Testis (tissue), 3 donors: ENCODE measurements around the gene NOVA1. TPM values are rescaled to one million over a fixed set of nuclear protein-coding genes. Genes with fewer than 3 reads are reported as not detected.

Source experiments
- DNase-seq: peaks from one replicate; pipeline ENCODE4 v3.0.0-alpha.2; 2019
- H3K27ac ChIP-seq, 2 donors: fragments of 200-600 bp; sonication (generic); one replicate each; pipeline ENCODE4 v1.5.1; 2019
- H3K27me3 ChIP-seq: fragments of 200-600 bp; sonication (generic); one replicate; pipeline ENCODE4 v1.5.1; 2019
- H3K36me3 ChIP-seq: fragments of 200-600 bp; sonication (generic); one replicate; pipeline ENCODE4 v1.5.1; 2017; ENCODE audit warnings: low read depth; ENCODE audit errors: missing control alignments
- H3K4me1 ChIP-seq: fragments of 200-600 bp; sonication (generic); one replicate; pipeline ENCODE4 v1.5.1; 2019
- H3K4me3 ChIP-seq, 2 donors: fragments of 200-600 bp; sonication (generic); one replicate each; pipeline ENCODE4 v1.5.1; 2017 to 2019
- H3K9me3 ChIP-seq: fragments of 200-600 bp; sonication (generic); one replicate; pipeline ENCODE4 v1.5.1; 2017
- POLR2A ChIP-seq: fragments of 450-650 bp; IDR thresholded peaks from one replicate; pipeline ENCODE4 v1.6.1; 2017; ENCODE audit warnings: antibody characterized with exemption, mild to moderate bottlenecking, moderate library complexity
- WGBS, 2 donors: methylation state at CpG; one replicate each; pipeline ENCODE4 v1.1.5; 2018; 5-methylcytosine and 5-hydroxymethylcytosine counted together
- intact Hi-C: fragments of 100-400 bp; cut with DNase I; formaldehyde crosslinking; loops from one replicate; pipeline ENCODE4 v1.15.1; 2023; ENCODE audit warnings: low total_unique reads
- polyA plus RNA-seq: library from polyadenylated mRNA; stranded (reverse); fragments of 350-450 nt; fragmentation: Illumina TruSeq; extraction: RNeasy Lipid Tissue Mini Kit (QIAGEN cat#74804); gene quantifications from one replicate; pipeline ENCODE4 v1.2.3, GENCODE V29; 2014; ENCODE audit warnings: low read depth, low replicate concordance; ENCODE audit not compliant: insufficient read depth
- total RNA-seq, 2 donors: library from RNA; depleted of rRNA; stranded (reverse); fragments of >200 nt; gene quantifications; one replicate each; pipeline ENCODE4 v1.2.3, GENCODE V29; 2016
- TF ChIP-seq, protein P1 (sequence below), 3 experiments: fragments of 450-650 bp in 2 of 3; fragments of 200-600 bp in 1 of 3; sonication (generic) in 1 of 3; IDR thresholded peaks; one replicate each; pipeline ENCODE4 v1.5.1; 2016 to 2019; ENCODE audit warnings: antibody characterized with exemption in 3 of 3, mild to moderate bottlenecking in 2 of 3, moderate library complexity in 1 of 3

Gene NOVA1
- total and polyA plus RNA-seq, 3 donors from 2014 or later: 15.0 to 22.3 (median 15.5) TPM

- no peaks in the 10 kb centered on the region for H3K27me3 ChIP-seq
- no peaks in the 10 kb centered on the region for H3K4me1 ChIP-seq
- no peak for DNase-seq
- no peak overlapping the region for H3K4me3 ChIP-seq
- no peak for TF ChIP-seq POLR2A
- TF ChIP-seq, protein P1, sequence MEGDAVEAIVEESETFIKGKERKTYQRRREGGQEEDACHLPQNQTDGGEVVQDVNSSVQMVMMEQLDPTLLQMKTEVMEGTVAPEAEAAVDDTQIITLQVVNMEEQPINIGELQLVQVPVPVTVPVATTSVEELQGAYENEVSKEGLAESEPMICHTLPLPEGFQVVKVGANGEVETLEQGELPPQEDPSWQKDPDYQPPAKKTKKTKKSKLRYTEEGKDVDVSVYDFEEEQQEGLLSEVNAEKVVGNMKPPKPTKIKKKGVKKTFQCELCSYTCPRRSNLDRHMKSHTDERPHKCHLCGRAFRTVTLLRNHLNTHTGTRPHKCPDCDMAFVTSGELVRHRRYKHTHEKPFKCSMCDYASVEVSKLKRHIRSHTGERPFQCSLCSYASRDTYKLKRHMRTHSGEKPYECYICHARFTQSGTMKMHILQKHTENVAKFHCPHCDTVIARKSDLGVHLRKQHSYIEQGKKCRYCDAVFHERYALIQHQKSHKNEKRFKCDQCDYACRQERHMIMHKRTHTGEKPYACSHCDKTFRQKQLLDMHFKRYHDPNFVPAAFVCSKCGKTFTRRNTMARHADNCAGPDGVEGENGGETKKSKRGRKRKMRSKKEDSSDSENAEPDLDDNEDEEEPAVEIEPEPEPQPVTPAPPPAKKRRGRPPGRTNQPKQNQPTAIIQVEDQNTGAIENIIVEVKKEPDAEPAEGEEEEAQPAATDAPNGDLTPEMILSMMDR (IDR thresholded peaks at IDR 0.05): no peak
- H3K36me3 ChIP-seq: no peaks in the 10 kb centered on the region
- WGBS, 2 donors: 62 to 72% methylated on average over 3 of the region's 3 CpGs
- H3K27ac ChIP-seq: no peak overlapping the region
- intact Hi-C loops: no loop called here
- no peaks in the 10 kb centered on the region for H3K9me3 ChIP-seq
Observed at GRCh38 chr14:26444822-26445221, 153.0 kb downstream of the NOVA1 start.

GRCh38 chr14:26443654-26444053, 154.2 kb downstream of the NOVA1 start:
- 55 to 76% methylated on average over 2 of the region's 2 CpGs for WGBS, 2 donors
- intact Hi-C loops: no loop called here

DNA sequence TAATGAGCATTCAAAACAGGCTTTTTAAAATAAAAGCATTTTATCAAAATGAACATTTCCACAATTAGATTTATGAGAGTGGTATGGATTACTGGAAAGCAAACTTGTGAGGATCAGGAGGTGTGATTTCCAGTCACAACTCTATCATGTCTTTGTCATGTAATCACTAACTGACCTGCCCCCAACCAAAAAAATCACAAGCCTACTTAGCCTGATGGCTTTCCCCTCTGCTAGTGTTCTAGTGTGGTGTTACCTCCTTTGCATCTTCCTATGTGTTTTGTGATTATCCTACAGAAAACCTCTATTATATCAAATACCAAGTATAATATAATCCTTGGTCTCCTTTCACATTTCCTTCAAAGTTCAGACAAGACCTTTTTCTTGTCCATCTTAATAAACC, 168.6 kb downstream of the NOVA1 start:
- TF ChIP-seq, protein P1 (IDR thresholded peaks at IDR 0.05): no peak
- no peak for TF ChIP-seq POLR2A
- no peak overlapping the region for H3K27ac ChIP-seq
- no peak for DNase-seq
- H3K9me3 ChIP-seq: no peaks in the 10 kb centered on the region
- no peaks in the 10 kb centered on the region for H3K4me1 ChIP-seq
- H3K4me3 ChIP-seq: no peak overlapping the region
- intact Hi-C loops: no loop called here
- H3K27me3 ChIP-seq: no peaks in the 10 kb centered on the region
- no peaks in the 10 kb centered on the region for H3K36me3 ChIP-seq

More at GRCh38 chr14:26443654-26444053, 154.2 kb downstream of the NOVA1 start:
- DNase-seq: no peak
- no peak for TF ChIP-seq POLR2A
- TF ChIP-seq, protein P1 (IDR thresholded peaks at IDR 0.05): no peak
- Histone ChIP-seq H3K36me3 (no peaks in the 10 kb centered on the region), H3K9me3 (no peaks in the 10 kb centered on the region), H3K4me1 (no peaks in the 10 kb centered on the region), H3K27me3 (no peaks in the 10 kb centered on the region), H3K27ac (no peak overlapping the region), H3K4me3 (no peak overlapping the region)

- no peak overlapping the region for H3K27ac ChIP-seq
- no peaks in the 10 kb centered on the region for H3K9me3 ChIP-seq
- H3K27me3 ChIP-seq: no peaks in the 10 kb centered on the region
- intact Hi-C loops: no loop called here
- no peak overlapping the region for H3K4me3 ChIP-seq
- H3K36me3 ChIP-seq: no peaks in the 10 kb centered on the region
- WGBS, 2 donors: 42 to 49% methylated on average over 5 of the region's 5 CpGs
- DNase-seq: peak; percentile 38
- TF ChIP-seq, protein P1 (IDR thresholded peaks at IDR 0.05): no peak
- no peak for TF ChIP-seq POLR2A
- no peaks in the 10 kb centered on the region for H3K4me1 ChIP-seq
Observed at GRCh38 chr14:26427097-26427496, 170.7 kb downstream of the NOVA1 start.

GRCh38 chr14:26424537-26424936, 173.3 kb downstream of the NOVA1 start:
- 80 to 89% methylated on average over 2 of the region's 2 CpGs for WGBS, 2 donors
- H3K27me3 ChIP-seq: no peaks in the 10 kb centered on the region
- intact Hi-C loops: no loop called here
- H3K4me3 ChIP-seq: no peak overlapping the region
- DNase-seq: no peak
- TF ChIP-seq POLR2A: no peak
- TF ChIP-seq, protein P1 (IDR thresholded peaks at IDR 0.05): no peak
- no peaks in the 10 kb centered on the region for H3K4me1 ChIP-seq
- no peak overlapping the region for H3K27ac ChIP-seq
- no peaks in the 10 kb centered on the region for H3K9me3 ChIP-seq
- no peaks in the 10 kb centered on the region for H3K36me3 ChIP-seq
